HepG2 (cell line): ENCODE data around the gene CCDC57. TPM values are rescaled to one million over a fixed set of nuclear protein-coding genes. Genes with fewer than 3 reads are reported as not detected.

Source experiments
- BORCS8-MEF2B ChIP-seq: sonication (generic); formaldehyde crosslinking; IDR thresholded peaks from 2 replicates; pipeline ENCODE4 v1.8.0; 2022; ENCODE audit warnings: mild to moderate bottlenecking, missing genetic modification reagents
- CBFB ChIP-seq: sonication (generic); formaldehyde crosslinking; IDR thresholded peaks from 2 replicates; pipeline ENCODE4 v1.4.0; 2020; ENCODE audit warnings: missing genetic modification reagents
- CERS6 ChIP-seq: sonication (generic); formaldehyde crosslinking; IDR thresholded peaks from 2 replicates; pipeline ENCODE4 v1.5.0; 2020; ENCODE audit warnings: missing genetic modification reagents
- CREBL2 ChIP-seq: sonication (generic); formaldehyde crosslinking; IDR thresholded peaks from 2 replicates; pipeline ENCODE4 v1.8.1; 2023; ENCODE audit warnings: missing genetic modification reagents, mild to moderate bottlenecking, borderline replicate concordance
- ETS1 ChIP-seq: sonication (generic); formaldehyde crosslinking; IDR thresholded peaks from 2 replicates; pipeline ENCODE4 v1.4.0; 2020; ENCODE audit warnings: missing genetic modification reagents
- HHEX ChIP-seq: IDR thresholded peaks from 2 replicates; pipeline ENCODE4 v1.6.1; 2016; ENCODE audit warnings: control low read depth
- NONO ChIP-seq, 2 experiments: fragments of 450-650 bp in 1 of 2; sonication (generic) in 1 of 2; formaldehyde crosslinking in 1 of 2; IDR thresholded peaks in 1 of 2; conservative IDR thresholded peaks in 1 of 2; 2 replicates each; pipeline versions ENCODE4 v1.6.1 to v1.8.0; 2017 to 2022; ENCODE audit warnings: mild to moderate bottlenecking in 1 of 2, missing genetic modification reagents in 1 of 2, moderate library complexity in 1 of 2
- NR1H2 ChIP-seq: sonication (generic); formaldehyde crosslinking; IDR thresholded peaks from 2 replicates; pipeline ENCODE4 v1.8.1; 2022; ENCODE audit warnings: low read depth, missing genetic modification reagents, borderline replicate concordance
- TERF1 ChIP-seq: sonication (generic); formaldehyde crosslinking; IDR thresholded peaks from 2 replicates; pipeline ENCODE4 v1.8.0; 2022; ENCODE audit warnings: mild to moderate bottlenecking, missing genetic modification reagents, moderate library complexity
- UBTF ChIP-seq: sonication (generic); formaldehyde crosslinking; IDR thresholded peaks from 2 replicates; pipeline ENCODE4 v1.4.0; 2020; ENCODE audit warnings: mild to moderate bottlenecking, missing genetic modification reagents
- YEATS2 ChIP-seq: sonication (generic); formaldehyde crosslinking; IDR thresholded peaks from 2 replicates; pipeline ENCODE4 v1.4.0; 2020; ENCODE audit warnings: missing genetic modification reagents, borderline replicate concordance
- ZFP41 ChIP-seq: sonication (generic); formaldehyde crosslinking; IDR thresholded peaks from 2 replicates; pipeline ENCODE4 v1.4.0; 2020; ENCODE audit warnings: mild to moderate bottlenecking, missing genetic modification reagents, borderline replicate concordance
- ZNF256 ChIP-seq: sonication (generic); formaldehyde crosslinking; conservative IDR thresholded peaks from 2 replicates; pipeline ENCODE4 v1.4.0; 2020; ENCODE audit warnings: missing genetic modification reagents
- ZNF292 ChIP-seq: sonication (generic); formaldehyde crosslinking; IDR thresholded peaks from 2 replicates; pipeline ENCODE4 v1.8.1; 2022; ENCODE audit warnings: mild to moderate bottlenecking, low read depth, missing genetic modification reagents, borderline replicate concordance
- ZNF33A ChIP-seq: sonication (generic); formaldehyde crosslinking; IDR thresholded peaks from 2 replicates; pipeline ENCODE4 v1.5.1; 2020; ENCODE audit warnings: missing genetic modification reagents, mild to moderate bottlenecking, moderate library complexity, borderline replicate concordance
- ZNF446 ChIP-seq: sonication (generic); formaldehyde crosslinking; IDR thresholded peaks from 2 replicates; pipeline ENCODE4 v1.5.0; 2020; ENCODE audit warnings: mild to moderate bottlenecking, missing genetic modification reagents
- ZNF567 ChIP-seq: sonication (generic); formaldehyde crosslinking; IDR thresholded peaks from 2 replicates; pipeline ENCODE4 v1.8.1; 2023; ENCODE audit warnings: mild to moderate bottlenecking, missing genetic modification reagents, borderline replicate concordance
- ZNF672 ChIP-seq: sonication (generic); formaldehyde crosslinking; IDR thresholded peaks from 2 replicates; pipeline ENCODE4 v1.8.1; 2022; ENCODE audit warnings: missing genetic modification reagents
- ZNF691 ChIP-seq: sonication (generic); formaldehyde crosslinking; IDR thresholded peaks from 2 replicates; pipeline ENCODE4 v1.4.0; 2020; ENCODE audit warnings: missing genetic modification reagents, low read depth, mild to moderate bottlenecking, borderline replicate concordance
- ZNF747 ChIP-seq: sonication (generic); formaldehyde crosslinking; IDR thresholded peaks from 2 replicates; pipeline ENCODE4 v1.8.1; 2023; ENCODE audit warnings: missing genetic modification reagents, mild to moderate bottlenecking, borderline replicate concordance
- ZNF777 ChIP-seq: sonication (generic); formaldehyde crosslinking; IDR thresholded peaks from 2 replicates; pipeline ENCODE4 v1.4.0; 2020; ENCODE audit warnings: missing genetic modification reagents
- ZSCAN25 ChIP-seq: sonication (generic); formaldehyde crosslinking; IDR thresholded peaks from 2 replicates; pipeline ENCODE4 v1.8.0; 2022; ENCODE audit warnings: mild to moderate bottlenecking, missing genetic modification reagents
- polyA plus RNA-seq, 8 experiments: library from polyadenylated mRNA; depleted of rRNA in 3 of 8; stranded (reverse) in 7 of 8; unstranded in 1 of 8; fragments of >200 nt; fragmentation: Illumina TruSeq in 4 of 8; extraction: Trizol in 4 of 8; gene quantifications; 2 replicates each; pipeline versions ENCODE4 v1.2.1 to v1.2.3, GENCODE V29; 2011 to 2016; ENCODE audit warnings: low read depth in 4 of 8, missing spikeins in 1 of 8, mixed read lengths in 1 of 8; ENCODE audit not compliant: insufficient read depth in 1 of 8
- total RNA-seq, 5 experiments: library from RNA; depleted of rRNA; stranded (reverse); fragments of >200 nt; fragmentation: Illumina TruSeq; extraction: Trizol; gene quantifications; 2 replicates each; pipeline ENCODE4 v1.2.3, GENCODE V29; 2016; ENCODE audit warnings: low read depth in 1 of 5

Gene CCDC57
- total and polyA plus RNA-seq, 2 of the 13 experiments (the other 11 are each of a cell fraction or from before 2014, with no cell fraction given), result 59.3 to 59.9 TPM

GRCh38 chr17:82241926-82242697 is 29.5 kb upstream of the CCDC57 start (continued):
- no peak; the same call in 1 of the 2 replicates for TF ChIP-seq ZNF691 (CRISPR knock-in tag)
- no peak; the same call in 1 of the 2 replicates for TF ChIP-seq NR1H2
- TF ChIP-seq UBTF (CRISPR knock-in tag), result 0 out of 2 replicates have a peak, but pooled peaks have one; percentile 8
- TF ChIP-seq ZNF292 (CRISPR knock-in tag), result no peak
- no peak for TF ChIP-seq ZNF33A (CRISPR knock-in tag)
- peak; percentile 59; the same call in 1 of the 2 replicates for TF ChIP-seq ZFP41
- no peak for TF ChIP-seq BORCS8-MEF2B
- peak; percentile 63; the same call in 1 of the 2 replicates for TF ChIP-seq ZNF567 (CRISPR knock-in tag)
- no peak for TF ChIP-seq CERS6 (CRISPR knock-in tag)
- no peak for TF ChIP-seq ZNF747
- TF ChIP-seq ZSCAN25, result peak; percentile 78
- TF ChIP-seq NONO (IDR thresholded peaks at IDR 0.05), result no peak
- TF ChIP-seq NONO (CRISPR knock-in tag; conservative IDR thresholded peaks at IDR 0.05), result peak; percentile 57
- 0 out of 2 replicates have a peak, but pooled peaks have one; percentile 63 for TF ChIP-seq TERF1
- TF ChIP-seq CBFB (CRISPR knock-in tag), result no peak
- TF ChIP-seq ZNF256 (CRISPR knock-in tag), result peak; percentile 29; the same call in 1 of the 2 replicates
- peak; percentile 8; the same call in 1 of the 2 replicates for TF ChIP-seq ZNF672 (CRISPR knock-in tag)
- 0 out of 2 replicates have a peak, but pooled peaks have one; percentile 31 for TF ChIP-seq ETS1 (CRISPR knock-in tag)
- TF ChIP-seq ZNF446 (CRISPR knock-in tag), result no peak
- no peak; the same call in 1 of the 2 replicates for TF ChIP-seq YEATS2 (CRISPR knock-in tag)
- TF ChIP-seq ZNF777 (CRISPR knock-in tag), result no peak
- TF ChIP-seq HHEX (CRISPR knock-in tag), result no peak
- TF ChIP-seq CREBL2 (CRISPR knock-in tag), result peak; percentile 91; the same call in 1 of the 2 replicates
